ENCODE data around the gene PAK3. TPM values are rescaled to one million over a fixed set of nuclear protein-coding genes. Genes with fewer than 3 reads are reported as not detected.

PAK3 gene
- total RNA-seq, 4 donors from 2014 or later, result 0.27 to 0.80 (median 0.77) TPM

DNA sequence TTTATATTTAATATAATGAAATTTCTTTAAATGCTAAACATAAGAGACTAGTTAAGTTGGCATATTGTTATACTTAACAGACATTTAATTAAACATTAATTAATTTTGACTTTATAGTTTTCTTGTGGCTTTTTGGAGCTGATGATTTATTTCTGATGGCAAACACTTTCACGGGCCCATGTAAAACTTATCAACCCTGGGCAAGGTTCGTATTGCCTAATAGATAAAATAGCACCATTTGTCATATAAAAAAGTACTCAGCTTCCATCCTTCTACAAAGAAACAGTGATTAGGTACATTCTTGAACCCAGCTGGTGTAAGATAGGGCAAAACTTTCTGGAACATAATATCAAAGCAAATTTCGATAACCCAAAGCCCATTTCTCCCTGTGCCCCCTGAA is 63.2 kb downstream of the PAK3 start:
- no peaks in the 10 kb centered on the region for H3K4me1 ChIP-seq
- H3K36me3 ChIP-seq, result no peaks in the 10 kb centered on the region
- no peaks in the 10 kb centered on the region for H3K27me3 ChIP-seq
- no peak for DNase-seq
- H3K27ac ChIP-seq, result no peak overlapping the region
- intact Hi-C loops (cut with DNase I; ENCODE audit: low total_unique reads) (no loop called here), in situ Hi-C loops (cut with MboI; ENCODE audit: low pct_ligation_motif_present in 1 of 4, low pct_unique_long_range_greater_than_20kb in 1 of 4, low sequenced_read_pairs in 3 of 4) (no loop called here)
- TF ChIP-seq POLR2AphosphoS5 (IDR thresholded peaks at IDR 0.05) (no peak), EP300 (IDR thresholded peaks at IDR 0.05; ENCODE audit: low read depth) (no peak)
- no peaks in the 10 kb centered on the region for H3K9me3 ChIP-seq
- no peak overlapping the region for H3K4me3 ChIP-seq
- WGBS, 2 donors (ENCODE audit: low coverage in 1 of 2), result 65 to 80% methylated on average over 3 of the region's 3 CpGs

DNA sequence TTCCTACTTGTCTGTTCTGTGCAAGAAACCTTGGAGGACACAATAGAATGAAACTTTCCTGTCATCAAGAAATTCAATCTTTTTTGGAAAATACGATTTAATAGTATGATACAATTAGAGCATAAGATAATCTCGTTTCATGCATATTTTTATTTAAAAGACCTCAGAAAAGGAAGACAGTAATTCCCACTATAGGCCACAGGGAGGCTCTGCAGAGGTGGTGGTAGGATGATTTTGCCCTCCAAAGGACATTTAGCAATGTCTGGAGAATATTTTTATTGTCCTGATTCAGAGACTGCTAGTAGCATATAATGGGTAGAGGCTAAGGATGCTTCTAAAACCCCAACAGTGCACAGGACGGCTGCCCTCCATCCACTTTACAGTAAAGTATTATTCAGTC is 68.7 kb downstream of the PAK3 start:
- no peak for DNase-seq
- Histone ChIP-seq H3K27me3 (no peaks in the 10 kb centered on the region), H3K36me3 (no peaks in the 10 kb centered on the region), H3K27ac (no peak overlapping the region), H3K4me1 (no peaks in the 10 kb centered on the region), H3K9me3 (no peaks in the 10 kb centered on the region), H3K4me3 (no peak overlapping the region)
- TF ChIP-seq EP300 (IDR thresholded peaks at IDR 0.05; ENCODE audit: low read depth), result no peak
- TF ChIP-seq, protein P1, sequence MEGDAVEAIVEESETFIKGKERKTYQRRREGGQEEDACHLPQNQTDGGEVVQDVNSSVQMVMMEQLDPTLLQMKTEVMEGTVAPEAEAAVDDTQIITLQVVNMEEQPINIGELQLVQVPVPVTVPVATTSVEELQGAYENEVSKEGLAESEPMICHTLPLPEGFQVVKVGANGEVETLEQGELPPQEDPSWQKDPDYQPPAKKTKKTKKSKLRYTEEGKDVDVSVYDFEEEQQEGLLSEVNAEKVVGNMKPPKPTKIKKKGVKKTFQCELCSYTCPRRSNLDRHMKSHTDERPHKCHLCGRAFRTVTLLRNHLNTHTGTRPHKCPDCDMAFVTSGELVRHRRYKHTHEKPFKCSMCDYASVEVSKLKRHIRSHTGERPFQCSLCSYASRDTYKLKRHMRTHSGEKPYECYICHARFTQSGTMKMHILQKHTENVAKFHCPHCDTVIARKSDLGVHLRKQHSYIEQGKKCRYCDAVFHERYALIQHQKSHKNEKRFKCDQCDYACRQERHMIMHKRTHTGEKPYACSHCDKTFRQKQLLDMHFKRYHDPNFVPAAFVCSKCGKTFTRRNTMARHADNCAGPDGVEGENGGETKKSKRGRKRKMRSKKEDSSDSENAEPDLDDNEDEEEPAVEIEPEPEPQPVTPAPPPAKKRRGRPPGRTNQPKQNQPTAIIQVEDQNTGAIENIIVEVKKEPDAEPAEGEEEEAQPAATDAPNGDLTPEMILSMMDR (IDR thresholded peaks at IDR 0.05), result peak in 2 of 5 experiments; percentile 19 to 28
- in situ Hi-C loops (cut with MboI; ENCODE audit: low pct_ligation_motif_present in 1 of 4, low pct_unique_long_range_greater_than_20kb in 1 of 4, low sequenced_read_pairs in 3 of 4), result no loop called here
- WGBS, 2 donors (ENCODE audit: low coverage in 1 of 2), result 16 to 60% methylated on average over 1 to 3 of the region's 3 CpGs
- intact Hi-C loops (cut with DNase I; ENCODE audit: low total_unique reads), result no loop called here

DNA sequence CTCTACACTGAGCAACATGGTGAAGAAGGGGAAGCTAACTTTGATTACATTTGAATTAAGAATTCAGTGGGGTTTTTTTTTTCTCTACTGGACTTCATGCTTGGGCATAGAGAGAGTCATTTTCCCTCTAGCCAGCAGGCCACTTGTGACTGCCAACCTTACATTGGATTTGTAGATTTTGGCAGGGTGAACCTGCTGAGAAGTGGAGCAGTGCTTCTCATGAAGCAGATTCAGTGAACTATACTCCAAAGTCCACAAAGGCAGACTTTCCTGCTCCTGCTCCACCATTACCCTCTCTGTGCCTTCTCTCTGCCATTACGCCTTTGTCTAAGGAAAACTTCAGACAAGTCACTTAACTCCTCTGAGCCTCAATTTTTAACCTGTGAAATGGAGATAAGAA is 69.9 kb downstream of the PAK3 start:
- Histone ChIP-seq H3K27ac (no peak overlapping the region), H3K4me3 (no peak overlapping the region), H3K4me1 (no peaks in the 10 kb centered on the region), H3K9me3 (no peaks in the 10 kb centered on the region), H3K27me3 (no peaks in the 10 kb centered on the region), H3K36me3 (no peaks in the 10 kb centered on the region)
- 86 to 100% methylated on average over 1 of the region's 1 CpG for WGBS, 2 donors (ENCODE audit: low coverage in 1 of 2)
- no peak for DNase-seq
- intact Hi-C loops (cut with DNase I; ENCODE audit: low total_unique reads) (no loop called here), in situ Hi-C loops (cut with MboI; ENCODE audit: low pct_ligation_motif_present in 1 of 4, low pct_unique_long_range_greater_than_20kb in 1 of 4, low sequenced_read_pairs in 3 of 4) (no loop called here)
- TF ChIP-seq POLR2A (IDR thresholded peaks at IDR 0.05) (no peak), EP300 (IDR thresholded peaks at IDR 0.05; ENCODE audit: low read depth) (no peak), POLR2AphosphoS5 (IDR thresholded peaks at IDR 0.05) (no peak)
- TF ChIP-seq, protein P1 (IDR thresholded peaks at IDR 0.05), result no peak

DNA sequence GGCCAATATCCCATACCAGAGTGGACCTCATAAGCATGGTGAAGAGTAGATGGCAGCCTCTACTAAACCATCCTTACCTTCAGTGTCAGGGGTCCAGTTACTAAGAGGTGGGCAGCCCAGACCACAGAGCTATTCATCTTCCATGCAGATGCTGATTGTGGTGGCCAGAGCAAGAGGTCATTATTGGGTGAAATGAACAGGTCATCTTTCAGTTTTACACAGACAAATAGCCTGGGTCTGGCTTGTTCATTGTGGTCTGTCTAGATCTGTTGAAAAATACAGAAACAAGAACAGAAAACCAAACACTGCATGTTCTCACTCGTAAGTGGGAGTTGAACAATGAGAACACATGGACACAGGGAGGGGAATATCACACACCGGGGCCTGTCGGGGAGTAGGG is 71.3 kb downstream of the PAK3 start:
- Histone ChIP-seq H3K4me1 (no peaks in the 10 kb centered on the region), H3K27ac (no peak overlapping the region), H3K27me3 (no peaks in the 10 kb centered on the region), H3K4me3 (no peak overlapping the region), H3K36me3 (no peaks in the 10 kb centered on the region), H3K9me3 (no peaks in the 10 kb centered on the region)
- in situ Hi-C loops (cut with MboI; ENCODE audit: low pct_ligation_motif_present in 1 of 4, low pct_unique_long_range_greater_than_20kb in 1 of 4, low sequenced_read_pairs in 3 of 4), result no loop called here
- DNase-seq, result no peak
- WGBS, 2 donors (ENCODE audit: low coverage in 1 of 2), result 70% methylated on average over 3 of the region's 3 CpGs; no CpG with 5 or more reads in 1 of the 2 donors
- intact Hi-C loops (cut with DNase I; ENCODE audit: low total_unique reads), result no loop called here
- no peak for TF ChIP-seq EP300 (IDR thresholded peaks at IDR 0.05; ENCODE audit: low read depth)
- no peak for TF ChIP-seq POLR2AphosphoS5 (IDR thresholded peaks at IDR 0.05)
- TF ChIP-seq, protein P1 (IDR thresholded peaks at IDR 0.05), result no peak
- TF ChIP-seq POLR2A (IDR thresholded peaks at IDR 0.05), result no peak

DNA sequence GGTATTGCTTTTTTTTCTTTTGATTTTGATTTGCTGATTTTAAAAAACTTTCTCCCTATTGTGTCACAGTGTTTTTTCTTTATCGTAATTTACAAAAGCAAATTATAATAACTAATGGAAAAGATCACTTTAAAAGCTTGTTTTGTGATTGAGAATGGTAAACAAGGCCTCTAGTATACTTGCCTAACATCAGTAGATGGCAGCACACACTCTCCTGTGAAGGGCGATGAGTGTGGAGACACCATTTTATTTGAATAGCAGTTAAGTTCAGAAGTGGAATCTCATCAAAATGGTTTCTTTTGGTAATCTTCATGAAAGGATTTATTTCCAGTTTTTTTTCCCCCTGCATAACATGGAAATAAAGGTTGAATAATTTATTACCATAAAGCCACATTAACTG is 72.3 kb downstream of the PAK3 start:
- no peak overlapping the region for H3K4me3 ChIP-seq
- TF ChIP-seq, protein P1 (IDR thresholded peaks at IDR 0.05), result no peak
- no peak for TF ChIP-seq POLR2AphosphoS5 (IDR thresholded peaks at IDR 0.05)
- TF ChIP-seq EP300 (IDR thresholded peaks at IDR 0.05; ENCODE audit: low read depth), result no peak
- no peak for TF ChIP-seq POLR2A (IDR thresholded peaks at IDR 0.05)
- H3K36me3 ChIP-seq, result no peaks in the 10 kb centered on the region
- in situ Hi-C loops (cut with MboI; ENCODE audit: low pct_ligation_motif_present in 1 of 4, low pct_unique_long_range_greater_than_20kb in 1 of 4, low sequenced_read_pairs in 3 of 4), result no loop called here
- 62% methylated on average over 2 of the region's 2 CpGs; no CpG with 5 or more reads in 1 of the 2 donors for WGBS, 2 donors (ENCODE audit: low coverage in 1 of 2)
- no peaks in the 10 kb centered on the region for H3K4me1 ChIP-seq
- no peak overlapping the region for H3K27ac ChIP-seq
- intact Hi-C loops (cut with DNase I; ENCODE audit: low total_unique reads), result no loop called here
- DNase-seq, result no peak
- H3K9me3 ChIP-seq, result no peaks in the 10 kb centered on the region
- no peaks in the 10 kb centered on the region for H3K27me3 ChIP-seq
